ENCODE measurements around the gene TMEM229A. TPM values are rescaled to one million over a fixed set of nuclear protein-coding genes. Genes with fewer than 3 reads are reported as not detected.
"Not testable (repeated sequence)": the region's sequence is repeated elsewhere in the genome, so short reads cannot be mapped to it uniquely, and the experiment has no call there.

Gene TMEM229A
- not detected for total RNA-seq

DNA sequence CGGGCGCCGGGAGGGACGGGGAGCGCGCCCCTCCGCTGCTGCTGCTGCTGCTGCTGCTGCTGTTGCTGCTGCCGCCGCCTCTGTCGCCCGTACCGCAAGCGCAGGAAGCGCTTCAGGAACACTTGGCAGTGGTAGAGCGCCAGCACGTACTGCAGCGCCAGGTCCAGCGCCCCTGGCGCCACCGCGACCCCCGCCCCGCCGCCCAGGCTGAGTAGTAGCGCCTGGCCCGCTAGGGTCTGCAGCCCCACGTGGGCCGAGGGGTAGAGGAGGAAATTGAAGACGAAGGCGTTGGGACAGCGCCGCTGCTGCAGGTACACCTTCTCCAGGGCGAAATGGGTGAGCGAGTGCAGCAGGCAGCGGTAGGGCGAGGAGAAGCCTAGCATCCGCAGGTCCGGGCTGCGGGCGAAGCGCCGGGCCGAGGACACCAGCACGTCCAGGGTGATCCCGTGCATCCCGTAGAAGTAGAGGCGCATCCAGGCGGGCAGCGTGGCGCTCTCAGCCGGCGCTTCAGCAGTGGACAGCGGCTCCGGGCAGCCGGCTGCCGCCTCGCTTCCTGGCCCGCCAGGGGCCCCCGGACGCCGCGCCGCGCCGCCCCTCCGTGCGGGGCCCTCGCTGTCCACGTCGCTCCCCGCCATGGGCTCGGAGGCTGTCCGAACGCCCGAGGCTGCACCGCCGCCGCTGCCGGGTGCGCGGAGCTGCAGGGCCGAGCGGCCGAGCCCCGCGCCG is at the start of gene TMEM229A:
Gene TMEM229A (minus strand): TSS at position 699 of the 726 bp plus-strand sequence. CDS start 64 bp downstream, at position 635.
- ChIA-PET CTCF (no interaction called here), POLR2A (no interaction called here)

- CTCF ChIA-PET, result not testable (repeated sequence)
Observed at GRCh38 chr7:124082234-124082633, 49.4 kb upstream of the TMEM229A start.

DNA sequence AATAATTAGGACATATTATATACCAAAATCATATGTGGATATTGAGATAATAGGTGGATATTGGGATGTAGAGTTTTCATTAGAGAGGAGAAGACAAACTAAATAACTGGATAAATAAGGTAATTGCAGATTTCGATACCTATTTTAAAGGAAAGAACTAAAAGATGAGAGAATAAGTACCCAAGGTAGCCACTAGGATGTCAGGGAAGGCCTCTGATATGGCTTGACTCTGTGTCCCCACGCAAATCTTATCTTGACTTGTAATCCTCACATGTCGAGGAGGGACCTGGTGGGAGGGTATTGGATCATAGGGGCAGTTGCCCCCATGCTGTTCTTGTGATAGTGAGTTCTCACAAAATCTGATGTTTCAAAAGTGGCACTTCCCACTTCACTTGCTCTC is 44.7 kb upstream of the TMEM229A start:
- ChIA-PET CTCF (no interaction called here), POLR2A (no interaction called here)

More at GRCh38 chr7:124082234-124082633, 49.4 kb upstream of the TMEM229A start:
- POLR2A ChIA-PET, result not testable (repeated sequence)

DNA sequence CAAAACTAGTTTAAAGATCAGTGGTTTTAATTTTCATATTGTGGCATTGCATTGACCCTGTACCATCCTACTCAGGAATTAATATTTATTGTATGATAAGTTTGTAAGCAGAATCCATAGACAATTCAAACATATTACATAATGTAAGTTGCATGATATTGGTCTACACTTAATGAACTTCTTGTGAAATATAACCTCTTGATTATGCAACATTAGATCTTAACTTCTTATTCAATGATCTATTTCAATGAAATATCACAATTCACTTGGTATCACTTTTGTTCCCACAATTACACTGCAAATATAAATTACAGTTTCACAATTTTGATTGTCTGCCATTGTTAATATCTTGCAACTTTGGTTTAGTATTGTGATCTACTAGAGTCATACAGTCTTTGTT is 44.0 kb upstream of the TMEM229A start:
- ChIA-PET CTCF (no interaction called here), POLR2A (no interaction called here)

- ChIA-PET CTCF (no interaction called here), POLR2A (no interaction called here)
Observed at GRCh38 chr7:124074007-124074406, 41.1 kb upstream of the TMEM229A start.

DNA sequence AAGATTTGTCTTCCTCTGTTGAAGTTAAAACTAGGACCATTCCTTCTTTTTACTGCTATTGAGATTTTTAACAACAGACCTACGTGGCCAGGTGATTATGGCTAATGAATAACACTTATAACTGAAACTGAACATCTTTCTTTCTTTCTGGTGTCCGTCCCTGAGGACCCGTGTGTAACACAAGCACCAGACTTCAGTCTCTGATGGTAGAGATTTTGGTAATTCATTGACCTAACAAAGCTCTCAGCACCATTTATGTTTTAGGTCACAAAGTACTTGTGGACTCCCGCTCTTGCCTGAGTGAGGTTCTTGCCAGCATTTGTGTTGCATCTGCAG is 40.4 kb upstream of the TMEM229A start:
- CTCF ChIA-PET, result no interaction called here
- POLR2A ChIA-PET, result no interaction called here

DNA sequence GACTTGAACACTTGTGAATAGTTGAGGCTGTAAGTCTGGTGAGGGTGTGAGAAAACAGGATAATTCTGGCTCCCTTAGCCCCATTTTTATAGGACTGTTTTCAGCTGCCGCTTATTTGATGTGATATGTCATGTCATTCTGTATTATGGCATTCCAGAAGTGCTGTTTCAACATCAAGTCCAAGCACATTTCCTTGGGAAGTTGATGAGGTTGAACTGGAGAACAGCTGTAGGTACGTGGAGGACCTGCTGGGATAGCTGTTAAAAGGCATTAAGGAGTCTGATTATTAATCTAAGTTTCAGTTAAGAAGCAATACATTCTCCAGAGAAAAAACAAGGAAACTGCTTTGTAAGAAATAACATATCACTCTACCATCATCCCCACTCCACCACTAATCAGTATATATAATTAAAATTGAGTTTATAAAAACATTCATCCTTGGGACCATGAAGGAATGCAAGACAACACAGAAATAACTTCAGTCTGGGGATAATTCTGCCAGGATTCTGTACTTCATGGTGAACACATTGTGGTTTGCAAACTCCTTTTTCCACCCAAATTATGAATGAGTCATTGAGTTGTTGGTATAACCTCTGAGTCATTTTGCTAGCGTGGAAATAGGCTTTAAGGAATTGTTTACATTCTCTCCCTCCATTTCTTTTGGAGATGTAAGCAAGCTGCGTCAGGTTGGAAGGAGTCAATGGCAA is 39.9 kb upstream of the TMEM229A start:
- ChIA-PET POLR2A (no interaction called here), CTCF (no interaction called here)

DNA sequence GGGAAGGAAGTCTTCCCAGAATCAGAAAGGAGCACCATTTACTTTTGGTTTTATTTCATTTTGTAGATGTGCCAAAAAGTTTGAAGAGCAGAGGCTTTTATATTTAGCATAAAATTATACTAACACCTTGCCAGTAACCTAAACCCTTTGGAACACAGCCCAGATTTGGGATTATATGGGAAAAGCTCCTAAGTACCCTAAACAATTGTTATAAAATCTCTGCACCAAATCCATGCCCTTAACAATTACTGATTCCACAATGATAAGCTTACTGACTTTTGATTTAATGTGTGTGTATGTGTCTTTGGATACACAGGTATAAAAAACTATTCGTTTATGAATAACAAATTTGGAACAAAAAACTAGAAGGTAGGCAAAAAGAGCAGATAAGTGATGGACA is 39.0 kb upstream of the TMEM229A start:
- ChIA-PET POLR2A (no interaction called here), CTCF (no interaction called here)

- CTCF ChIA-PET, result no interaction called here
Observed at GRCh38 chr7:124062171-124062570, 29.3 kb upstream of the TMEM229A start.

DNA sequence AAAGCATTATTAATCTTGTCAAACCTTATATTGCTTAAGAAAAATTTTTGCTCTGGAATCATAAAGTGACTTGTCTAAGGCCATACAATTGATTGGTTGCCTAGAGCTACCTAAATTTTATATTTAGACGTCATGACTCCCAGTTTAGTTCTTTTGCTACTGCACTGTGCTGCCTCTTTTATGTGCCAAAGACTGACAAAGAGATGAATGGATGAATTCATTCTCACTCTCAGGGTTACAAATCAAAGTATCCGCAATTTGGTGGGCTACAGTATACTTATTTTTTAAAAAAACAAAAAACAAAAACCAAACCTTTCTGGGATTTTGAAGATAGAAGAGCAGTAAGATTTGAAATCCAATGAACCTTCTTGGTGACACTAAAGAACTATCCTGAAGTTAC is 27.7 kb upstream of the TMEM229A start:
- CTCF ChIA-PET, result no interaction called here
- POLR2A ChIA-PET, result no interaction called here

More at GRCh38 chr7:124062171-124062570, 29.3 kb upstream of the TMEM229A start:
- POLR2A ChIA-PET, result no interaction called here

GRCh38 chr7:124059375-124059774 is 26.5 kb upstream of the TMEM229A start:
- POLR2A ChIA-PET, result no interaction called here
- CTCF ChIA-PET, result no interaction called here

DNA sequence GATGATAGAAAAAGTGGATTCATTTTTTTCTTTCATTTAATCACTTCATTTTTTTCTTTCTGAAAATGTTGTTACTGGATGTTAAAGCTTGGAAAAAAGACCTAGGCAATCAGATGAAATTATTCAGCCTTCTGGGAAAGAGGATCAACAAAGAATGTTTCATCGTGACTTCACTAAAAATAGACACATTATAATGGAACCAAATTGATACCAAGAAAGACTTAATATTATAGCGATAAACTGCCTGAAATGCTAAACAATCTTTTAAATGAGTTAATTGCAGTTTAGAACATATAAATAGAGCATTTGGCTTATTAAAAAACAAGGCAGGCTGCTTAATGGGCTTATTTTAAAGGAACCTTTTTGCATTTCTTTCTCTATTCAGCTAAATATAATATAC is 25.6 kb upstream of the TMEM229A start:
- ChIA-PET CTCF (no interaction called here), POLR2A (no interaction called here)

DNA sequence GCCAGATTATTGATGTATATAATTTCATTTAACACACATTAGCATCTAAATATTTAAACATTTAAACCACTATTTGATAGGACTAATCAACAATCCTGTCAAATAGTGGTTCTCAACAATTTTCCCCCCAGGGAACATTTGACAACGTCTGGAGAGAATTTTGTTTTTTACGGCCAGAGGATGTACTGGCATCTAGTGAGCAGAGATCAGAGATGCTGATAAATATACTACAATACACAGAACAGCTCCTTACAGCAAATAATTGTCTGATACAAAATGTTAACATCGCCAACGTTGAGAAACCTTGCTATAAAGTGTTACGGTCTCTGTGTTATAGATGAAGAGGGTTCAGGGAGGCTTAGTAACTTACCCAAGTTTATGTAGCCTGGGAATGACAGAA is 25.0 kb upstream of the TMEM229A start:
- CTCF ChIA-PET, result no interaction called here
- POLR2A ChIA-PET, result no interaction called here

DNA sequence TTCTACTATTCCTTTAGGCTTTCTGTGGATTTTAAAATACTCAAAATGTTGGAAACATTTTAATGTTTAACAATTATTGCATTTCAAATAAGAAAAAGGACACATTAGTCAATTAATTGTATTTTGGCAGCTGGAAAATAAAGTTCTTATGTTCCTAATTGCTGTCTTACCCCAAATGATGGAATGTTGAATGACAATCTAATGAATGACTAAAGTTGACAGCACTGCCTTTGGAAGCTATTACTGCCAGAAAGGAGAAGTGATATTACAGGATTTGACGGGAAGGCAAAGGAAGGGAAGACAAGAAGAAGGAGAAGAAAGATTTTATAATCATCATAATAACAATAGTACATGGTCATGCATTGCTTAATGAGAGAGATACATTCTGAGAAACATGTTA is 23.4 kb upstream of the TMEM229A start:
- CTCF ChIA-PET, result no interaction called here
- POLR2A ChIA-PET, result no interaction called here

- ChIA-PET CTCF (no interaction called here), POLR2A (no interaction called here)
Observed at GRCh38 chr7:124051681-124052377, 19.0 kb upstream of the TMEM229A start.

- CTCF ChIA-PET, result no interaction called here
- POLR2A ChIA-PET, result no interaction called here
Observed at GRCh38 chr7:124042826-124043225, 10.0 kb upstream of the TMEM229A start.

- CTCF ChIA-PET, result no interaction called here
Observed at GRCh38 chr7:124041439-124041838, 8.6 kb upstream of the TMEM229A start.

GRCh38 chr7:124037902-124038301 is 5.0 kb upstream of the TMEM229A start:
- POLR2A ChIA-PET, CTCF ChIA-PET: not testable (repeated sequence)

More at GRCh38 chr7:124041439-124041838, 8.6 kb upstream of the TMEM229A start:
- POLR2A ChIA-PET, result no interaction called here

DNA sequence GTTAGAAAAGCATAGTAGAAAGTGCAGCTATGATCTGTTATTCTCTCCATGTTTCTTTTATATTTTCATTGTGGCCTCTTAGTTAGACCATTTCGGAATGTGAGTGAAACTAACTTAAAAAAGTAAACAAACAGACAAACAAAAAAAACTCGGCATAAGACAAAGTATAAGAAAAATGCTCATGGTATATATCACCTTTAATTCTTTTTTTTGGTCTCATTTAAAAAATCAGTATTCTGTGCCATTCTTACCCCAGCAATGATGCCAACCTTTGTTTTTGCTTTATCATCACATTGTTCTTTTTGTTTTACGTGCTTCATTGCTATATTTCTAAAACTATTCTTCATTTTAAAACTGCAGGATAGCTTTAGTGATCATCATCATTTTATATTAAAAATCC is 2.8 kb upstream of the TMEM229A start:
- POLR2A ChIA-PET, result no interaction called here
- CTCF ChIA-PET, result no interaction called here

GRCh38 chr7:124034754-124035100 is 1.9 kb upstream of the TMEM229A start:
- CTCF ChIA-PET, result no interaction called here
- POLR2A ChIA-PET, result no interaction called here
